Type B pancreatic cell (in vitro differentiated cells): ENCODE measurements around the gene USP13. TPM values are rescaled to one million over a fixed set of nuclear protein-coding genes. Genes with fewer than 3 reads are reported as not detected.

ENCODE experiments used
- DNase-seq: peaks from one replicate; pipeline ENCODE4 v3.0.0; 2021; ENCODE audit warnings: mixed read lengths; ENCODE audit not compliant: unreplicated experiment; ENCODE audit errors: extremely low spot score
- H3K27ac Mint-ChIP-seq: 2 replicates; pipeline ENCODE4 v1.8.0; 2021; ENCODE audit warnings: mild to moderate bottlenecking, mixed read lengths
- H3K27me3 Mint-ChIP-seq: 2 replicates; pipeline ENCODE4 v1.8.0; 2021; ENCODE audit warnings: mixed read lengths
- H3K36me3 Mint-ChIP-seq: 2 replicates; pipeline ENCODE4 v1.8.0; 2021; ENCODE audit warnings: mixed read lengths
- H3K4me1 Mint-ChIP-seq: one replicate; pipeline ENCODE4 v1.8.0; 2021; ENCODE audit warnings: mixed read lengths; ENCODE audit not compliant: unreplicated experiment
- H3K4me3 Mint-ChIP-seq: 2 replicates; pipeline ENCODE4 v1.8.0; 2021; ENCODE audit warnings: mild to moderate bottlenecking, mixed read lengths
- H3K9me3 Mint-ChIP-seq: 2 replicates; pipeline ENCODE4 v1.8.0; 2021; ENCODE audit warnings: mixed read lengths
- CTCF ChIP-seq: fragments of 200-600 bp; sonication (generic); conservative IDR thresholded peaks from 2 replicates; pipeline ENCODE4 v1.5.0; 2021; ENCODE audit warnings: antibody characterized with exemption, mild to moderate bottlenecking
- total RNA-seq: library from RNA; stranded (reverse); gene quantifications from 2 replicates; pipeline ENCODE4 v1.2.1, GENCODE V29; 2021; ENCODE audit warnings: low replicate concordance

Gene USP13
- total RNA-seq, 1 donor from 2014 or later: 18.3 TPM

GRCh38 chr3:179734497-179735281 is 81.8 kb downstream of the USP13 start:
- peak overlapping the region; percentile 53 for H3K27ac Mint-ChIP-seq
- no peaks in the 10 kb centered on the region for H3K4me1 Mint-ChIP-seq
- H3K9me3 Mint-ChIP-seq: no peaks in the 10 kb centered on the region
- no peak for TF ChIP-seq CTCF
- H3K4me3 Mint-ChIP-seq: no peak overlapping the region
- DNase-seq: no peak
- no peaks in the 10 kb centered on the region for H3K27me3 Mint-ChIP-seq
- H3K36me3 Mint-ChIP-seq: peaks cover 17% of the 10 kb centered on the region

- H3K4me1 Mint-ChIP-seq: no peaks in the 10 kb centered on the region
- H3K27ac Mint-ChIP-seq: peak overlapping the region; percentile 53
- no peak overlapping the region for H3K4me3 Mint-ChIP-seq
- TF ChIP-seq CTCF: no peak
- H3K36me3 Mint-ChIP-seq: peaks cover 12% of the 10 kb centered on the region
- no peaks in the 10 kb centered on the region for H3K9me3 Mint-ChIP-seq
- no peaks in the 10 kb centered on the region for H3K27me3 Mint-ChIP-seq
- DNase-seq: no peak
These were observed 82.5 kb downstream of the USP13 start for GRCh38 chr3:179735321-179735720.

- H3K4me1 Mint-ChIP-seq: no peaks in the 10 kb centered on the region
- H3K36me3 Mint-ChIP-seq: peaks cover 11% of the 10 kb centered on the region
- no peak for DNase-seq
- H3K27ac Mint-ChIP-seq: no peak overlapping the region
- H3K9me3 Mint-ChIP-seq: no peaks in the 10 kb centered on the region
- H3K4me3 Mint-ChIP-seq: no peak overlapping the region
- no peak for TF ChIP-seq CTCF
- no peaks in the 10 kb centered on the region for H3K27me3 Mint-ChIP-seq
These were observed 86.2 kb downstream of the USP13 start for GRCh38 chr3:179738998-179739397.

- no peak for DNase-seq
- Mint-ChIP-seq H3K4me1 (no peaks in the 10 kb centered on the region), H3K27ac (no peak overlapping the region), H3K4me3 (no peak overlapping the region), H3K27me3 (no peaks in the 10 kb centered on the region), H3K36me3 (peaks cover 11% of the 10 kb centered on the region), H3K9me3 (no peaks in the 10 kb centered on the region)
- TF ChIP-seq CTCF: no peak
These were observed 87.2 kb downstream of the USP13 start for GRCh38 chr3:179739816-179740594.

GRCh38 chr3:179743913-179744312 is 91.1 kb downstream of the USP13 start:
- H3K4me1 Mint-ChIP-seq: no peaks in the 10 kb centered on the region
- TF ChIP-seq CTCF: no peak

More at GRCh38 chr3:179743913-179744312, 91.1 kb downstream of the USP13 start:
- H3K27me3 Mint-ChIP-seq: no peaks in the 10 kb centered on the region
- H3K4me3 Mint-ChIP-seq: no peak overlapping the region
- H3K36me3 Mint-ChIP-seq: peaks cover 11% of the 10 kb centered on the region
- no peak for DNase-seq
- H3K9me3 Mint-ChIP-seq: no peaks in the 10 kb centered on the region
- no peak overlapping the region for H3K27ac Mint-ChIP-seq
